Smooth muscle cell (in vitro differentiated cells): Measurements from ENCODE around the gene PPTC7. TPM values are rescaled to one million over a fixed set of nuclear protein-coding genes. Genes with fewer than 3 reads are reported as not detected.

Source experiments
- DNase-seq: peaks from one replicate; lab custom pipeline; 2025; ENCODE audit not compliant: unreplicated experiment; lab: John Stamatoyannopoulos, UW
- H2AFZ ChIP-seq: fragments of 200-600 bp; sonication (generic); 2 replicates; pipeline ENCODE4 v1.6.0; 2016; ENCODE audit warnings: antibody characterized with exemption, low read depth, mild to moderate bottlenecking
- H3F3A ChIP-seq: fragments of 200-600 bp; sonication (generic); 2 replicates; pipeline ENCODE4 v1.6.0; 2017; ENCODE audit warnings: antibody characterized with exemption, low read depth
- H3K27ac ChIP-seq: fragments of 200-600 bp; sonication (generic); 2 replicates; pipeline ENCODE4 v1.5.1; 2016; ENCODE audit warnings: low read depth, mild to moderate bottlenecking
- H3K27me3 ChIP-seq: fragments of 200-600 bp; sonication (generic); 2 replicates; pipeline ENCODE4 v1.6.1; 2016; ENCODE audit warnings: low read depth, mild to moderate bottlenecking
- H3K36me3 ChIP-seq: fragments of 200-600 bp; sonication (generic); 2 replicates; pipeline ENCODE4 v1.5.1; 2016; ENCODE audit warnings: low read depth
- H3K4me1 ChIP-seq: fragments of 200-600 bp; sonication (generic); 2 replicates; pipeline ENCODE4 v1.5.1; 2016; ENCODE audit warnings: low read depth
- H3K4me2 ChIP-seq: fragments of 200-600 bp; sonication (generic); 2 replicates; pipeline ENCODE4 v1.6.0; 2016; ENCODE audit warnings: mild to moderate bottlenecking
- H3K4me3 ChIP-seq: fragments of 200-600 bp; sonication (generic); 2 replicates; pipeline ENCODE4 v1.5.1; 2016; ENCODE audit warnings: mild to moderate bottlenecking
- H3K79me2 ChIP-seq: fragments of 200-600 bp; sonication (generic); 2 replicates; pipeline ENCODE4 v1.6.0; 2016; ENCODE audit warnings: low read depth, mild to moderate bottlenecking
- H3K9ac ChIP-seq: fragments of 200-600 bp; sonication (generic); 2 replicates; pipeline ENCODE4 v1.6.0; 2016; ENCODE audit warnings: low read depth
- H3K9me3 ChIP-seq: fragments of 200-600 bp; sonication (generic); replicated peaks from 2 replicates; pipeline ENCODE4 v1.5.1; 2016; ENCODE audit warnings: low read depth
- H4K20me1 ChIP-seq: fragments of 200-600 bp; sonication (generic); 2 replicates; pipeline ENCODE4 v1.6.0; 2016; ENCODE audit warnings: low read depth
- CTCF ChIP-seq: fragments of 200-600 bp; sonication (generic); IDR thresholded peaks from 2 replicates; pipeline ENCODE4 v1.5.1; 2017; ENCODE audit warnings: borderline replicate concordance, mild to moderate bottlenecking, antibody characterized with exemption; ENCODE audit not compliant: insufficient read depth, poor library complexity, severe bottlenecking
- WGBS: methylation state at CpG from one replicate; pipeline ENCODE4 v1.1.7; 2016; ENCODE audit warnings: low lambda C conversion rate; 5-methylcytosine and 5-hydroxymethylcytosine counted together
- polyA plus RNA-seq: library from polyadenylated mRNA; unstranded; fragments of >200 nt; fragmentation: Nextera tagmentation; extraction: Ambion mirVana; gene quantifications from 2 replicates; pipeline ENCODE4 v1.2.1, GENCODE V29; 2016
- total RNA-seq: library from RNA; depleted of rRNA; stranded (reverse); fragments of >200 nt; gene quantifications from 2 replicates; pipeline ENCODE4 v1.2.3, GENCODE V29; 2014

PPTC7 gene
- total and polyA plus RNA-seq, 2 experiments from 2014 or later, result 3.6 to 8.9 TPM

GRCh38 chr12:110503432-110503831 is 79.7 kb downstream of the PPTC7 start:
- H3K9me3 ChIP-seq, result no peaks in the 10 kb centered on the region
- no peaks in the 10 kb centered on the region for H3K36me3 ChIP-seq
- no peak for DNase-seq
- H3F3A ChIP-seq, result peaks cover 4% of the 10 kb centered on the region
- no peak overlapping the region for H2AFZ ChIP-seq
- no peak overlapping the region for H3K9ac ChIP-seq
- TF ChIP-seq CTCF, result no peak
- no peak overlapping the region for H3K4me2 ChIP-seq
- H3K79me2 ChIP-seq, result peaks cover 32% of the 10 kb centered on the region
- no peak overlapping the region for H3K4me3 ChIP-seq
- no peak overlapping the region for H3K27ac ChIP-seq
- H4K20me1 ChIP-seq, result peaks cover 7% of the 10 kb centered on the region
- WGBS, result 100% methylated on average over 1 of the region's 1 CpG
- peaks cover 9% of the 10 kb centered on the region for H3K4me1 ChIP-seq
- H3K27me3 ChIP-seq, result no peaks in the 10 kb centered on the region

GRCh38 chr12:110501752-110502738 is 81.1 kb downstream of the PPTC7 start, which contains the start of the genes RAD9B and VPS29:
RAD9B (plus strand) TSS chr12:110502331; CDS start chr12:110502338, 7 bp downstream.
VPS29 (minus strand) TSS chr12:110502111; CDS start chr12:110502051, 60 bp downstream.
- H3K4me3 ChIP-seq, result peak within 1 kb of the TSS; percentile 76
- peak within 1 kb of the TSS; percentile 84 for H3K9ac ChIP-seq
- H3K9me3 ChIP-seq, result no peaks in the 10 kb centered on the region
- H3F3A ChIP-seq, result peaks cover 4% of the 10 kb centered on the region
- H3K27me3 ChIP-seq, result no peaks in the 10 kb centered on the region
- peaks cover 45% of the 10 kb centered on the region for H3K79me2 ChIP-seq
- H2AFZ ChIP-seq, result peak within 1 kb of the TSS; percentile 85
- H3K27ac ChIP-seq, result peak within 1 kb of the TSS; percentile 61
- no peak for TF ChIP-seq CTCF
- H3K4me2 ChIP-seq, result peak within 1 kb of the TSS; percentile 87
- no peaks in the 10 kb centered on the region for H3K36me3 ChIP-seq
- WGBS, result 14% methylated on average over 61 of the region's 61 CpGs
- DNase-seq, result peak; percentile 81
- peaks cover 9% of the 10 kb centered on the region for H3K4me1 ChIP-seq
- peaks cover 19% of the 10 kb centered on the region for H4K20me1 ChIP-seq

- no peak for DNase-seq
- H3K4me1 ChIP-seq, result peaks cover 9% of the 10 kb centered on the region
- H3F3A ChIP-seq, result peaks cover 4% of the 10 kb centered on the region
- whole genome bisulfite sequencing, result 2% methylated on average over 17 of the region's 17 CpGs
- H3K79me2 ChIP-seq, result peaks cover 50% of the 10 kb centered on the region
- H2AFZ ChIP-seq, result peak overlapping the region; percentile 85
- H3K9ac ChIP-seq, result peak overlapping the region; percentile 84
- no peaks in the 10 kb centered on the region for H3K27me3 ChIP-seq
- H3K4me2 ChIP-seq, result peak overlapping the region; percentile 87
- H3K36me3 ChIP-seq, result no peaks in the 10 kb centered on the region
- no peaks in the 10 kb centered on the region for H3K9me3 ChIP-seq
- peak overlapping the region; percentile 61 for H3K27ac ChIP-seq
- H4K20me1 ChIP-seq, result peaks cover 19% of the 10 kb centered on the region
- peak overlapping the region; percentile 76 for H3K4me3 ChIP-seq
- TF ChIP-seq CTCF, result no peak
These were observed 81.7 kb downstream of the PPTC7 start for GRCh38 chr12:110501399-110501751.
